ENCODE results near the gene POLD1. TPM values are rescaled to one million over a fixed set of nuclear protein-coding genes. Genes with fewer than 3 reads are reported as not detected.
A peak's percentile ranks its signal among the peaks of the same experiment; 100 is the strongest.

The POLD1 gene
- total RNA-seq, 1 experiment from 2014 or later: 143 TPM

GRCh38 chr19:50392759-50393158 is 8.6 kb downstream of the POLD1 start:
- no peak overlapping the region for H3K27ac ChIP-seq (ENCODE audit: low read depth, low read length, poor library complexity, severe bottlenecking)
- no peaks in the 10 kb centered on the region for H3K9me3 ChIP-seq (ENCODE audit: low read depth, low read length, poor library complexity, severe bottlenecking)
- intact Hi-C loops (cut with micrococcal nuclease; ENCODE audit: unreplicated experiment): no loop called here
- ChIA-PET POLR2A (ENCODE audit: low non-redundant PET) (no interaction called here), CTCF (no interaction called here)
- TF ChIP-seq CTCF (conservative IDR thresholded peaks at IDR 0.05; ENCODE audit: low read depth, low read length) (no peak), EZH2 (IDR thresholded peaks at IDR 0.05; ENCODE audit: borderline replicate concordance, low read depth, low read length, poor library complexity, severe bottlenecking) (no peak)
- BruUV-seq (replicated peaks): no TSS peak
- no peaks in the 10 kb centered on the region for H3K4me1 ChIP-seq (ENCODE audit: insufficient read depth, low read length, poor library complexity, severe bottlenecking)
- H3K36me3 ChIP-seq (ENCODE audit: insufficient read depth, low read length, poor library complexity, severe bottlenecking): peaks cover 12% of the 10 kb centered on the region
- H3K4me3 ChIP-seq (ENCODE audit: low read depth, low read length, poor library complexity, severe bottlenecking): no peak overlapping the region
- H3K27me3 ChIP-seq (replicated peaks; ENCODE audit: insufficient read depth, low read depth, low read length, poor library complexity): no peaks in the 10 kb centered on the region
- DNase-seq (ENCODE audit: low spot score): no peak

- peak overlapping the region; percentile 37 for H3K27ac ChIP-seq (ENCODE audit: low read depth, low read length, poor library complexity, severe bottlenecking)
- intact Hi-C loops (cut with micrococcal nuclease; ENCODE audit: unreplicated experiment): no loop called here
- CTCF ChIA-PET: no interaction called here
- H3K4me1 ChIP-seq (ENCODE audit: insufficient read depth, low read length, poor library complexity, severe bottlenecking): no peaks in the 10 kb centered on the region
- POLR2A ChIA-PET (ENCODE audit: low non-redundant PET): no interaction called here
- no peaks in the 10 kb centered on the region for H3K27me3 ChIP-seq (replicated peaks; ENCODE audit: insufficient read depth, low read depth, low read length, poor library complexity)
- no peaks in the 10 kb centered on the region for H3K9me3 ChIP-seq (ENCODE audit: low read depth, low read length, poor library complexity, severe bottlenecking)
- no peak overlapping the region for H3K4me3 ChIP-seq (ENCODE audit: low read depth, low read length, poor library complexity, severe bottlenecking)
- DNase-seq (ENCODE audit: low spot score): no peak
- TF ChIP-seq CTCF (conservative IDR thresholded peaks at IDR 0.05; ENCODE audit: low read depth, low read length) (no peak), EZH2 (IDR thresholded peaks at IDR 0.05; ENCODE audit: borderline replicate concordance, low read depth, low read length, poor library complexity, severe bottlenecking) (no peak)
- no TSS peak for BruUV-seq (replicated peaks)
- peaks cover 8% of the 10 kb centered on the region for H3K36me3 ChIP-seq (ENCODE audit: insufficient read depth, low read length, poor library complexity, severe bottlenecking)
These were observed 9.4 kb downstream of the POLD1 start for GRCh38 chr19:50393589-50393988.

- DNase-seq (ENCODE audit: low spot score): no peak
- intact Hi-C loops (cut with micrococcal nuclease; ENCODE audit: unreplicated experiment): no loop called here
- no peak overlapping the region for H3K4me3 ChIP-seq (ENCODE audit: low read depth, low read length, poor library complexity, severe bottlenecking)
- no peaks in the 10 kb centered on the region for H3K27me3 ChIP-seq (replicated peaks; ENCODE audit: insufficient read depth, low read depth, low read length, poor library complexity)
- H3K4me1 ChIP-seq (ENCODE audit: insufficient read depth, low read length, poor library complexity, severe bottlenecking): no peaks in the 10 kb centered on the region
- H3K27ac ChIP-seq (ENCODE audit: low read depth, low read length, poor library complexity, severe bottlenecking): peak overlapping the region; percentile 37
- peaks cover 8% of the 10 kb centered on the region for H3K36me3 ChIP-seq (ENCODE audit: insufficient read depth, low read length, poor library complexity, severe bottlenecking)
- ChIA-PET CTCF (no interaction called here), POLR2A (ENCODE audit: low non-redundant PET) (no interaction called here)
- no peak for TF ChIP-seq EZH2 (IDR thresholded peaks at IDR 0.05; ENCODE audit: borderline replicate concordance, low read depth, low read length, poor library complexity, severe bottlenecking)
- no peak for TF ChIP-seq CTCF (conservative IDR thresholded peaks at IDR 0.05; ENCODE audit: low read depth, low read length)
- H3K9me3 ChIP-seq (ENCODE audit: low read depth, low read length, poor library complexity, severe bottlenecking): no peaks in the 10 kb centered on the region
- BruUV-seq (replicated peaks): no TSS peak
These were observed 9.9 kb downstream of the POLD1 start for GRCh38 chr19:50394017-50394416.

Data from A673 (cell line).